Esophagus squamous epithelium (tissue), 4 donors: Measurements from ENCODE around the gene HHATL.

Experiments used
- CTCF ChIP-seq, 6 experiments: fragments of 450-650 bp in 4 of 6; fragments of 200-600 bp in 2 of 6; sonication (generic) in 2 of 6; IDR thresholded peaks; one replicate each; pipeline ENCODE4 v1.5.1; 2016 to 2019; ENCODE audit warnings: antibody characterized with exemption in 6 of 6, mild to moderate bottlenecking in 4 of 6, moderate library complexity in 4 of 6
- POLR2A ChIP-seq, 4 donors: fragments of 450-650 bp; IDR thresholded peaks; one replicate each; pipeline ENCODE4 v1.6.1; 2017; ENCODE audit warnings: antibody characterized with exemption in 4 of 4, mild to moderate bottlenecking in 4 of 4, moderate library complexity in 3 of 4

GRCh38 chr3:42660898-42661297 lies 41.7 kb downstream of the HHATL start:
- no peak for TF ChIP-seq POLR2A (IDR thresholded peaks at IDR 0.05)
- TF ChIP-seq CTCF (IDR thresholded peaks at IDR 0.05), result no peak
